ENCODE results near the gene SUMO3.

Gene SUMO3

GRCh38 chr21:44814498-44815023 is 3.3 kb downstream of the SUMO3 start:
- no peak for DNase-seq (ENCODE audit: low spot score)
- in situ Hi-C loops (cut with MboI; ENCODE audit: low sequenced_read_pairs, unreplicated experiment): no loop called here
- no peak for TF ChIP-seq CTCF (IDR thresholded peaks at IDR 0.05; ENCODE audit: borderline replicate concordance, control extremely low read depth, extremely low read depth, insufficient read depth, missing control alignments)

- no peak for DNase-seq (ENCODE audit: low spot score)
- TF ChIP-seq CTCF (IDR thresholded peaks at IDR 0.05; ENCODE audit: borderline replicate concordance, control extremely low read depth, extremely low read depth, insufficient read depth, missing control alignments): no peak
- in situ Hi-C loops (cut with MboI; ENCODE audit: low sequenced_read_pairs, unreplicated experiment): no loop called here
Observed at GRCh38 chr21:44813727-44814126, 4.1 kb downstream of the SUMO3 start.

GRCh38 chr21:44813149-44813548 is 4.7 kb downstream of the SUMO3 start:
- in situ Hi-C loops (cut with MboI; ENCODE audit: low sequenced_read_pairs, unreplicated experiment): no loop called here
- DNase-seq (ENCODE audit: low spot score): no peak
- TF ChIP-seq CTCF (IDR thresholded peaks at IDR 0.05; ENCODE audit: borderline replicate concordance, control extremely low read depth, extremely low read depth, insufficient read depth, missing control alignments): no peak

- in situ Hi-C loops (cut with MboI; ENCODE audit: low sequenced_read_pairs, unreplicated experiment): no loop called here
- no peak for DNase-seq (ENCODE audit: low spot score)
- TF ChIP-seq CTCF (IDR thresholded peaks at IDR 0.05; ENCODE audit: borderline replicate concordance, control extremely low read depth, extremely low read depth, insufficient read depth, missing control alignments): no peak
Observed at GRCh38 chr21:44812640-44813039, 5.2 kb downstream of the SUMO3 start.

- in situ Hi-C loops (cut with MboI; ENCODE audit: low sequenced_read_pairs, unreplicated experiment): no loop called here
- TF ChIP-seq CTCF (IDR thresholded peaks at IDR 0.05; ENCODE audit: borderline replicate concordance, control extremely low read depth, extremely low read depth, insufficient read depth, missing control alignments): no peak
Observed at GRCh38 chr21:44810779-44811178, 7.1 kb downstream of the SUMO3 start.

GRCh38 chr21:44805859-44806258 is 12.0 kb downstream of the SUMO3 start:
- in situ Hi-C loops (cut with MboI; ENCODE audit: low sequenced_read_pairs, unreplicated experiment): no loop called here
- no peak for DNase-seq (ENCODE audit: low spot score)
- no peak for TF ChIP-seq CTCF (IDR thresholded peaks at IDR 0.05; ENCODE audit: borderline replicate concordance, control extremely low read depth, extremely low read depth, insufficient read depth, missing control alignments)

More at GRCh38 chr21:44810779-44811178, 7.1 kb downstream of the SUMO3 start:
- DNase-seq (ENCODE audit: low spot score): no peak

GRCh38 chr21:44805226-44805625 is 12.6 kb downstream of the SUMO3 start:
- no peak for TF ChIP-seq CTCF (IDR thresholded peaks at IDR 0.05; ENCODE audit: borderline replicate concordance, control extremely low read depth, extremely low read depth, insufficient read depth, missing control alignments)
- DNase-seq (ENCODE audit: low spot score): no peak
- in situ Hi-C loops (cut with MboI; ENCODE audit: low sequenced_read_pairs, unreplicated experiment): no loop called here
